H1 (cell line): ENCODE results near the gene NR0B2. TPM values are rescaled to one million over a fixed set of nuclear protein-coding genes. Genes with fewer than 3 reads are reported as not detected.

Experiments
- BCL11A ChIP-seq, 2 experiments: IDR thresholded peaks; one replicate each; pipeline ENCODE4 v1.6.1; 2011; ENCODE audit warnings: low read depth in 2 of 2, low read length in 2 of 2, mild to moderate bottlenecking in 2 of 2
- CBX8 ChIP-seq: fragments of 300-800, 300-1000 bp; sonication (generic); IDR thresholded peaks from 2 replicates; pipeline ENCODE4 v1.7.1; 2016; ENCODE audit warnings: low read depth, low read length, borderline replicate concordance
- CTBP2 ChIP-seq: IDR thresholded peaks from 2 replicates; pipeline ENCODE4 v1.7.0; 2011; ENCODE audit warnings: borderline replicate concordance, mild to moderate bottlenecking, moderate library complexity, mixed read lengths, low read length; ENCODE audit not compliant: insufficient read depth, insufficient read length
- EZH2 ChIP-seq: fragments of 200-600 bp; sonication (generic); IDR thresholded peaks from 2 replicates; pipeline ENCODE4 v1.7.1; 2012; ENCODE audit warnings: low read depth, mild to moderate bottlenecking, moderate library complexity, low read length, inconsistent platforms; ENCODE audit not compliant: severe bottlenecking
- JUND ChIP-seq: IDR thresholded peaks from 2 replicates; pipeline ENCODE4 v1.6.1; 2011; ENCODE audit warnings: mild to moderate bottlenecking, improper control_type of control experiment, low read length
- MAFK ChIP-seq: IDR thresholded peaks from 2 replicates; pipeline ENCODE4 v1.6.1; 2012; ENCODE audit warnings: low read depth, mild to moderate bottlenecking, improper control_type of control experiment, low read length
- NANOG ChIP-seq: IDR thresholded peaks from 2 replicates; pipeline ENCODE4 v1.6.1; 2011; ENCODE audit warnings: low read length, low read depth, mild to moderate bottlenecking, inconsistent platforms; ENCODE audit not compliant: insufficient read depth, poor library complexity, severe bottlenecking
- POLR2A ChIP-seq, 2 experiments: IDR thresholded peaks; 1 replicate in 1 of 2; 2 replicates in 1 of 2; pipeline ENCODE4 v1.6.1; 2011; ENCODE audit warnings: low read depth in 2 of 2, low read length in 2 of 2, mild to moderate bottlenecking in 2 of 2; ENCODE audit errors: control extremely low read depth in 1 of 2
- POLR2AphosphoS5 ChIP-seq: IDR thresholded peaks from 2 replicates; pipeline ENCODE4 v1.6.1; 2011; ENCODE audit warnings: low read depth, low read length
- RNF2 ChIP-seq: fragments of 200-900, 300-1000 bp; sonication (generic); IDR thresholded peaks from 2 replicates; pipeline ENCODE4 v1.7.1; 2016; ENCODE audit warnings: borderline replicate concordance, low read depth, mild to moderate bottlenecking, antibody characterized with exemption, low read length; ENCODE audit not compliant: poor library complexity, severe bottlenecking; ENCODE audit errors: missing control alignments
- SP2 ChIP-seq: IDR thresholded peaks from 2 replicates; pipeline ENCODE4 v1.6.1; 2012; ENCODE audit warnings: mild to moderate bottlenecking, low read length, inconsistent platforms
- TBP ChIP-seq: IDR thresholded peaks from 2 replicates; pipeline ENCODE4 v1.6.1; 2011; ENCODE audit warnings: low read depth, low read length, improper control_type of control experiment
- polyA plus RNA-seq, 7 experiments: library from polyadenylated mRNA; depleted of rRNA in 3 of 7; stranded (reverse) in 5 of 7; unstranded in 2 of 7; fragments of >200 nt in 5 of 7; fragments of 200-250 nt in 2 of 7; gene quantifications; 1 replicate in 5 of 7; 2 replicates in 1 of 7; 4 replicates in 1 of 7; pipeline versions ENCODE4 v1.2.1 to v1.2.3, GENCODE V29; 2011 to 2013; ENCODE audit warnings: missing spikeins in 2 of 7, mixed read lengths in 2 of 7
- total RNA-seq: library from RNA; stranded (reverse); fragmentation: NEBNext Ultra II Directional; extraction: Animal tissue kit (Norgen Biotek cat#: 25700); gene quantifications from 2 replicates; pipeline ENCODE4 v1.2.1, GENCODE V29; 2021
- TF ChIP-seq, protein P1 (sequence below): IDR thresholded peaks from 2 replicates; pipeline ENCODE4 v1.6.1; 2012; ENCODE audit warnings: inconsistent platforms

Gene NR0B2
- total and polyA plus RNA-seq, 2 of the 8 experiments (the other 6 are each of a cell fraction or from before 2014, with no cell fraction given), result not detected

GRCh38 chr1:26864610-26865480 is 48.9 kb downstream of the NR0B2 start (continued):
- TF ChIP-seq EZH2, result no peak
- peak; percentile 51 for TF ChIP-seq SP2
- TF ChIP-seq MAFK, result no peak
- TF ChIP-seq CTBP2, result no peak
- TF ChIP-seq POLR2A (IDR thresholded peaks at IDR 0.05; ENCODE audit: control extremely low read depth in 1 of 2, low read depth in 2 of 2, low read length in 2 of 2), result peak; percentile 76 to 83
- peak; percentile 41 for TF ChIP-seq NANOG
- 0 out of 2 replicates have a peak, but pooled peaks have one; percentile 35 for TF ChIP-seq JUND
- no peak for TF ChIP-seq BCL11A (IDR thresholded peaks at IDR 0.05; ENCODE audit: low read depth in 2 of 2, low read length in 2 of 2)
- TF ChIP-seq POLR2AphosphoS5, result peak; percentile 80
- peak; percentile 43; the same call in 1 of the 2 replicates for TF ChIP-seq TBP
- TF ChIP-seq, protein P1, sequence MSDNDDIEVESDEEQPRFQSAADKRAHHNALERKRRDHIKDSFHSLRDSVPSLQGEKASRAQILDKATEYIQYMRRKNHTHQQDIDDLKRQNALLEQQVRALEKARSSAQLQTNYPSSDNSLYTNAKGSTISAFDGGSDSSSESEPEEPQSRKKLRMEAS, result peak; percentile 66
- no peak for TF ChIP-seq CBX8
- no peak for TF ChIP-seq RNF2
